ENCODE measurements around the gene APBB1IP.

The APBB1IP gene

DNA sequence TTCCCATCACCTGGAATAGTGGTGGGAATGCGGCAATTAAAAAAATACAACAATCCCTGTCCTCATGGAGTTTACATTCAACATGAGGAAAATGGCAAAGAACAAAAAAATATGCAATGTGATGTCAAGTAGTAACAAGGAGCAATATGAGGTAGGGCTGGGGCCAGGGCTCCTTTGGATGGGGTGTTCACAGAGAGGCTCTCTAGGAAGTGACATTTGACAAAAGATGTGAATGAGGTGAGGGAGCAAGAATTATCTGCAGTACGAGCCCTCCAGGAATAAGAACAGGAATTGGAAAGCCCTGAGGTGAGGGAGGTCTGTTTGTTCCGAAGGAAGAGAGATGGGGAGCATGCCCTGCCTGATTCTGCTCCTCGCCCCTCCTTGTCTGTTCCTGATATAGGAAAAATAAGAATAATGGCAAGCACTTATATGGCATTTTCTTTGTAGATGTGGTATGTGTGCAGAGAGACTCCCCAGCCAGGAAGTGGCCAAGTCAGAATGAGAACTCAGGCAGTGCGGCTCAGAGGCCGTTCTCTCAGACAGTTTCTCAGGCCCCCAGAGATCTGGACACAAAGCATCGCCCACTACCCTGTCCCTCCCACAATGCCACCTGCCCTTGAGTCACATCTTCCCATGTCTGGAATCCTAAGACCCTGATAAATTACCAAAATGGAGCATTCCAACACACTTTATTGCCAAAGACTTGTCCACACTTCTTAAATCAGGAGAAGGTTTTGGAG lies 105.6 kb downstream of the APBB1IP start:
- H3K9me3 ChIP-seq (ENCODE audit: low read length) = no peaks in the 10 kb centered on the region
- H3K36me3 ChIP-seq (ENCODE audit: insufficient read depth, low read length) = no peaks in the 10 kb centered on the region
- peaks cover 7% of the 10 kb centered on the region for H3K4me1 ChIP-seq (ENCODE audit: insufficient read depth, low read length)
- no peaks in the 10 kb centered on the region for H3K27me3 ChIP-seq (ENCODE audit: insufficient read depth, low read length)
- H2AFZ ChIP-seq (ENCODE audit: low read depth, low read length) = no peak overlapping the region
- H3K4me3 ChIP-seq (ENCODE audit: low read length) = no peak overlapping the region

DNA sequence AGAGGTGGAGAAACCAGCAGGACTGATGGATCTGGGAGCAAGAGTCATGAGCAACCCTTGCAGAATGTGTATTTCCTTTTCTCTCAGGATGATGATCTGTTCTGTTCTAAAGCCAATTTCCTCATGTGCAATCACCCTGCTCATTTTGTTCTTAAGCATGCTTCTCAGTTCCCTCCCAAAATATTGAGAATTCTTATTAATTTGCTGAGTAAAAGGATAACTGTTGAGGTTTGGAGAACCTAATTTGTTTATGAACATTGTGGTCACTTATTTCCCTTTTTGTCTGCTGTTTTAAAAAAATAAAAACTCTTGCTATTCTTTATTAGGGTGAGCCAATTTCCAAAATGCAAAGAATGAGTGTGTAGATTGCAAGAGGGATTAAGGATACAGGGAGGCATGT lies 106.8 kb downstream of the APBB1IP start:
- peaks cover 7% of the 10 kb centered on the region for H3K4me1 ChIP-seq (ENCODE audit: insufficient read depth, low read length)
- no peaks in the 10 kb centered on the region for H3K9me3 ChIP-seq (ENCODE audit: low read length)

DNA sequence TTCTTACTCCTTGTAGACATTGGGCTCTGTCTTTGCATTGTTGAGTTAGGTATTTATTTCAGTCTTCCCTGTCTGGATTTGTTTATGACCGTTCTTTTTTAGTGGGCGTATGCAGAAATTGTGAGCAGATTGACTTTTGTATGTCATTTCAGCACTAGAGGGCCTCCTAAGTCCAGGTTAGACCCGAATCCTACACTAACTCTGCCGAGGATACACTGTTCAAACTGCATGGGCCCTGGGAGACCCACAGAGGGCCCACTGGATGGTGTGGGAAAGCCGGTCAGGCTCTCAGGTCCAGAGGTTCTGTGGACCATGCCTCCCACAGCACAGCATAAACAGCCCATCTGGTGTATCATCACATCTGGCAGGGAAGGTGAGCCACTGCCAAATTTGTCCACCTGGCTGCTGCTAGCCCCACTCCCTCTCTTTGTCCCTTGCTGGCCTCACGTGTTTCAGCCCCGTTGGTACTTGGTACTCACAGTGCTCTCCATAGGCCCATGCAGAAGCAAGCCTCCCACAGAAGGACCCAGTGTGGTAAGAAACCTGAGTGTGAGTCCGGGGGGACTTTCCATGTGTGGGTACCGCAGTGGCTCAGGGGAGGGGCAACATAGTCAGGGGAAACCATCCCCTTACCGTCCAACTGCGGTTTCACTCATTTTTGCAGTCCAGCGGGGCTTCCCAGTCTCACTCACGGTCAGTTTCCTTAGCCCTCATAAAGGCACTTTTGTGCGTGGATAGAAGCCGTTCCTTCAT lies 112.8 kb downstream of the APBB1IP start:
- no peaks in the 10 kb centered on the region for H3K36me3 ChIP-seq (ENCODE audit: insufficient read depth, low read length)

More for the DNA sequence above, 106.8 kb downstream of the APBB1IP start:
- H3K36me3 ChIP-seq (ENCODE audit: insufficient read depth, low read length) = no peaks in the 10 kb centered on the region
- H3K27me3 ChIP-seq (ENCODE audit: insufficient read depth, low read length) = no peaks in the 10 kb centered on the region
- no peak overlapping the region for H3K4me3 ChIP-seq (ENCODE audit: low read length)
- H2AFZ ChIP-seq (ENCODE audit: low read depth, low read length) = no peak overlapping the region

DNA sequence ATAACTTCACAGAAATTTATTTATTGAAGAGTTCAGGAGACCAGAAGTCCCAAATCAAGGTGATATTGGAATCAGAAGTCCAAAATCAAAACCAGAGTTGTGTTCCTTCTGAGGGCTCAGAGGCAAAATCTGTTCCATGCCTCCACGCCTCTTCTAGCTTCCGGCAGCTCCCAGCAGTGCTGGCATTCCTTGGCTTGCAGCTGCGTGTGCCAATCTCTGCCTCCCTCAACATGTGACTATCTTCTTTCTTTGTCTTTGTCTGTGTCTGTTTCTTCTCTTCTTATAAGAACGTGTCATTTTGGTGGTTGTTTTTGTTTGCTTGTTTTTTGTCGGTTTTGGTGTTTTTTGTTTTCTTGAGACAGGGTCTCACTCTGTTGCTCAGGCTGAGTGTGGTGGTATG lies 116.1 kb downstream of the APBB1IP start:
- no peak overlapping the region for H2AFZ ChIP-seq (ENCODE audit: low read depth, low read length)
- no peaks in the 10 kb centered on the region for H3K36me3 ChIP-seq (ENCODE audit: insufficient read depth, low read length)
- H3K4me3 ChIP-seq (ENCODE audit: low read length) = no peak overlapping the region
- H3K27me3 ChIP-seq (ENCODE audit: insufficient read depth, low read length) = peaks cover 3% of the 10 kb centered on the region
- no peaks in the 10 kb centered on the region for H3K4me1 ChIP-seq (ENCODE audit: insufficient read depth, low read length)
- no peaks in the 10 kb centered on the region for H3K9me3 ChIP-seq (ENCODE audit: low read length)

More for the DNA sequence above, 112.8 kb downstream of the APBB1IP start:
- H2AFZ ChIP-seq (ENCODE audit: low read depth, low read length) = no peak overlapping the region
- no peak overlapping the region for H3K4me3 ChIP-seq (ENCODE audit: low read length)
- H3K9me3 ChIP-seq (ENCODE audit: low read length) = no peaks in the 10 kb centered on the region
- H3K4me1 ChIP-seq (ENCODE audit: insufficient read depth, low read length) = no peaks in the 10 kb centered on the region
- H3K27me3 ChIP-seq (ENCODE audit: insufficient read depth, low read length) = no peaks in the 10 kb centered on the region

DNA sequence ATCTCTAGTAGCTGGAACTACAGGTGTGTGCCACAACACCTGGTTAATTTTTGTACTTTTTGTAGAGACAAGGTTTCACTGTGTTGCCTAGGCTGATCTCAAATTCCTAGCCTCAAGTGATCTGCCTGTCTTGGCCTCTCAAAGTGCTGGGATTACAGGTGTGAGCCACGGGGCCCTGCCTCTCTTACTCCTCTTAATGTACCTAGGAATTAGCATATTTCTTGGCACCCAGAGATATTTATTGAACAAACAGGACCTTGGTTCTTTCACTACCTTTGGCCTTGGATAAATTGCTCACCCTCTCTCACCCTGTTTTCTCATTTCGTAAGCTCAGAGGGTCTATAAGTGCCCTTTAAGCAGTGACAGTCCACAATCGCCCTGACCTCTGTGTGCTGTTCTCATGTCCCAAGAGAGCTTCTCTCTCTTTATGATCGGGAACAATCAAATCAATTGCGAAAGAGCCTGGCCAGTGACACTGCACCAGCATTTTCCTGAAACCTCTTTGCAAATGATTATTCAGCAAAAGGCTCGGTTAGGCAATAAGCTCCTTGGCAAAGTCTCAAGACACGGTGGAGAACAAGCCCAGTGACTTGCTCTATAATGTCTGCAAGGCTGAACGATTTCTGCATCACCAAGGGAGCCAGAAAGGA lies 117.7 kb downstream of the APBB1IP start:
- no peaks in the 10 kb centered on the region for H3K9me3 ChIP-seq (ENCODE audit: low read length)
- H3K4me1 ChIP-seq (ENCODE audit: insufficient read depth, low read length) = no peaks in the 10 kb centered on the region
- H3K36me3 ChIP-seq (ENCODE audit: insufficient read depth, low read length) = no peaks in the 10 kb centered on the region
- H3K27me3 ChIP-seq (ENCODE audit: insufficient read depth, low read length) = peaks cover 3% of the 10 kb centered on the region
- H3K4me3 ChIP-seq (ENCODE audit: low read length) = no peak overlapping the region
- no peak overlapping the region for H2AFZ ChIP-seq (ENCODE audit: low read depth, low read length)

DNA sequence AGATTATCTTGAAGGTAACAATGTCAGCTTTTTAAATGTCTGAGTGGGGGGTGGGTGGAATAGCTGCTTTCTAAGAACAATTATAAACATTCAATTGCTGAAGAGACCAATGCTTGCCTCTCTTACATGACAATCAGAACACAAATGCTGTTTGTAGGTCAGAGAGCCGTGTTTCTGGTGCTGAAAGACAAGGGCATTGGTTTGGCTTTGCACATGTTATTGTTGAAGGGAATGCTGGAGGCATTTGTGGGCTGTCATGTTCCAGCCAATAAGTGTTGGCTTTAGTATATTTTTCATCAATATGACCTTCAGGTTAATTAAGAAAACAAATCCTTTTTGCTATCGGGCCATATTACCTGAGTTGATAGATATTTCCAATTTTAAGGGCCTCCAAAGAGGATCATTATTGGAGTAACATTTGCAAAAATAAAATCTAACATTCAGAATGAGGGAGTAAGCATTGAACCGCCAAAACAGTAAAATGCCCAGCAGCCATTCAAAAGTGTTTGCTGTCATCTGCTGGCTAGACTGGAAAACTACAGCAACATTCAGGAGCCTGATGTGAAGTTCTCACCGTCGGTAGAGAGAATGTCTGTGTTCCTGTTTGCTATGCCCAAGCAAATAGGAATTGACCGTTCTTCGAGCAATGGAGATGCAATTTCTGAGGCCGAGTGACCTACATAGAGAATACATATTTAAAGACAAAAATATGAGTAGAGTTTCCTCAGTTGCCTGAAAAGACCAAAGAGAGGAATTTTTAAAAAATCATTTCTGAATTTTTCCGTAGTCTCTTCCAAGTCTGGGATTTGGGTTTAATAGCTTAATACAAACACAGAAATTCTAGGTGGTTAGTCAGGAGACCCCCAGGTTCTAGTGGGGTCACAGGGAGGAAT lies 118.9 kb downstream of the APBB1IP start:
- H3K4me3 ChIP-seq (ENCODE audit: low read length) = no peak overlapping the region
- no peaks in the 10 kb centered on the region for H3K9me3 ChIP-seq (ENCODE audit: low read length)
- H2AFZ ChIP-seq (ENCODE audit: low read depth, low read length) = no peak overlapping the region
- H3K27me3 ChIP-seq (ENCODE audit: insufficient read depth, low read length) = peaks cover 5% of the 10 kb centered on the region
- H3K4me1 ChIP-seq (ENCODE audit: insufficient read depth, low read length) = no peaks in the 10 kb centered on the region
- no peaks in the 10 kb centered on the region for H3K36me3 ChIP-seq (ENCODE audit: insufficient read depth, low read length)

DNA sequence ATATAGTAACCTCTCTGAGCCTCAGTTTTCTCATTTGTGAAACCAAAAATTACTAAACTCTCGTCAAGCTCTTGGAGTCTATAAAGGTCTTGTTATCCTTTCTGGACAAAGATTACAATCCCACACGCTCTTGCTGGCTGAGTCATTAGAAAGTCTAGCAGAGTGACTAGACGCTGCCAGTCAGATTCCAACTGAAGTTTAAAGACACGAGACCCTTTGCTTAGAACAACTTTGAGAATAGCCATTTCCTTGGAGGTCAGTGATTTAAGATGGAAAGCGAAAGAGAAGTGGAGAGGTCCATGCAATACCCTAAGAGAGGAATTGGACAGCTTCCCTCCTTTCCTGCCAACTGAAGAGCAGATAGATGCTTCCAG lies 119.5 kb downstream of the APBB1IP start:
- H3K27me3 ChIP-seq (ENCODE audit: insufficient read depth, low read length) = peaks cover 5% of the 10 kb centered on the region
- no peak overlapping the region for H3K4me3 ChIP-seq (ENCODE audit: low read length)
- H3K9me3 ChIP-seq (ENCODE audit: low read length) = no peaks in the 10 kb centered on the region
- H2AFZ ChIP-seq (ENCODE audit: low read depth, low read length) = no peak overlapping the region
- no peaks in the 10 kb centered on the region for H3K4me1 ChIP-seq (ENCODE audit: insufficient read depth, low read length)
- H3K36me3 ChIP-seq (ENCODE audit: insufficient read depth, low read length) = no peaks in the 10 kb centered on the region

DNA sequence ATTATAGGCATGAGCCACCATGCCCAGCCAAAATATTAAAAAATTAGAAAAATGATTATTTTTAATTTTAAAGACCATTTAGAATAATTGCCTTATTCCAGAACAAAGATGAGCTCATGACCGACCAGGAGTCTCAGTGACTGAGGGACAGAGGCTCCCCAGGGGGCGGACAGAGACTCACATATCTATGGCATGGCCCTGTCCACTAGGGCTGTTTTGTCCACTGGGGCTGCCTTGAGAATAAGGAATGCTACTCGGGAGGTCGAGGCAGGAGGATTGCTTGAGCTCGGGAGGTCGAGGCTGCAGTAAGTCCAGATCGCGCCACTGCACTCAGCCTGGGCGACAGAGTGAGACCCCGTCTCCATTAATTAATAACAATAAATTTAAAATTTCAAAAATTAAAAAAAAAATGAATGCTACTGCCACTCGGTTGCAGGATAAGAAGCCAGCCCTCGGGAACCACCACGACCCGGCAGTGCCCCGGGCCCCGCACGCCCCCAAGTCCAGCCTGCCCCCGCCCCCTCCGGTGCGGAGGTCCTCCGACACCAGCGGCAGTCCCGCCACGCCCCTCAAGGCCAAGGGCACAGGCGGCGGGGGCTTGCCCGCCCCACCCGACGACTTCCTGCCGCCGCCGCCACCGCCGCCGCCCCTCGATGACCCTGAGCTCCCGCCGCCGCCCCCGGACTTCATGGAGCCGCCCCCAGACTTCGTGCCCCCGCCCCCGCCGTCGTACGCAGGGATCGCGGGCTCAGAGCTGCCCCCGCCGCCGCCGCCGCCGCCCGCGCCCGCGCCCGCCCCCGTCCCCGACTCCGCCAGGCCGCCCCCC lies 128.6 kb downstream of the APBB1IP start:
- Histone ChIP-seq H3K9me3 (ENCODE audit: low read length) (no peaks in the 10 kb centered on the region), H3K27me3 (ENCODE audit: insufficient read depth, low read length) (peaks cover 27% of the 10 kb centered on the region), H3K4me3 (ENCODE audit: low read length) (peak overlapping the region; percentile 25), H2AFZ (ENCODE audit: low read depth, low read length) (no peak overlapping the region), H3K4me1 (ENCODE audit: insufficient read depth, low read length) (no peaks in the 10 kb centered on the region), H3K36me3 (ENCODE audit: insufficient read depth, low read length) (no peaks in the 10 kb centered on the region)

DNA sequence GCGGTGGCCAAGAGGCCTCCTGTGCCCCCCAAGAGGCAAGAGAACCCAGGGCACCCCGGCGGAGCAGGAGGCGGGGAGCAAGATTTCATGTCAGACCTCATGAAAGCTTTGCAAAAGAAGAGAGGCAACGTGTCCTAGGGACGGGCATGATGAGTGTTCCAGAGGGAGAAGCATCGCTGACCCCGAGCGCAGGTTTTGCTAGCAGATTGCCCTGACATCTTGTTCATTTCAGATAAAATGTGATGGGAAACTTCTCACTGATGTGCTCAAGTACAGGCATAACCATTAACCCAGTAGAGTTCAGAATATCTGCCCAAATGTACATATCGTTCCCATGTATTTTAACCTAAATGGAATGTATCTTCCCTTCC lies 129.2 kb downstream of the APBB1IP start:
- Histone ChIP-seq H2AFZ (ENCODE audit: low read depth, low read length) (no peak overlapping the region), H3K9me3 (ENCODE audit: low read length) (no peaks in the 10 kb centered on the region), H3K36me3 (ENCODE audit: insufficient read depth, low read length) (no peaks in the 10 kb centered on the region), H3K4me3 (ENCODE audit: low read length) (no peak overlapping the region), H3K4me1 (ENCODE audit: insufficient read depth, low read length) (no peaks in the 10 kb centered on the region), H3K27me3 (ENCODE audit: insufficient read depth, low read length) (peaks cover 27% of the 10 kb centered on the region)

DNA sequence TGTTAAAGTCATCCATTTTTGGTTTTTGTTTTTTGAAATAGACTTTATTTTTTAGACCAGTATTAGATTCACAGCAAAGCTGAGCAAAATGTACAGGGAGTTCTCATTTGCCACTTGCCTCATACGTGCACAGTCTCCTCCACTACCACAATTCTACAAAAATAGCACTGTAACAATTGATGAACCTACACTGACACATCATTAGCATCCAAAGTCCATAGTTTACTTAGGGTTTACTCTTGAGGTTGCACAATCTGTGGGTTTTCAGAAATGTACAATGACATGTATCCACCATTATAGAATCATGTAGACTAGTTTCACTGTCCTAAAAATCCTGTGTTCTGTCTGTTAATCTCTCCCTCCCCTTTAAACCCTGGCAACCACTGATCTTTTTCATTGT lies 133.5 kb downstream of the APBB1IP start:
- no peak overlapping the region for H3K4me3 ChIP-seq (ENCODE audit: low read length)
- H2AFZ ChIP-seq (ENCODE audit: low read depth, low read length) = no peak overlapping the region
- H3K9me3 ChIP-seq (ENCODE audit: low read length) = no peaks in the 10 kb centered on the region
- no peaks in the 10 kb centered on the region for H3K4me1 ChIP-seq (ENCODE audit: insufficient read depth, low read length)
- peaks cover 16% of the 10 kb centered on the region for H3K27me3 ChIP-seq (ENCODE audit: insufficient read depth, low read length)
- H3K36me3 ChIP-seq (ENCODE audit: insufficient read depth, low read length) = no peaks in the 10 kb centered on the region

DNA sequence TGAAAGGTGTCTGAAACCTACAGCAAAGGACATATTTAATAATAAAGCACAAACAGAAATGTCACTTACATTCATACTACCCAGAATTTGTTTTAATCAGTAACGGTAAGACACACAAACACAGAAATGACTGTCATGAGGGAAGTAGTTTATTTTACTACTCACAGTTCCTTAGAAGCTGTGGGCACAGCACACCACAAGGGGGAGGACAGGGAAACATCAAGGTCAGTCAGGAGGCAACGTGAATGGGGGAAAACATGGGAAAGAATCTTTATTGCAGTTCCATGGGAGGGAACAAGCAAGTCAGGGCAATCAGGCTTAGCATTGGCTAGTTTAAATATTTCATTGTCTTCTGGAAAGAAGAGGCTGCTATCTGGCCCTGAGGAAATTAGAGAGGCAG lies 135.5 kb downstream of the APBB1IP start:
- Histone ChIP-seq H3K36me3 (ENCODE audit: insufficient read depth, low read length) (no peaks in the 10 kb centered on the region), H2AFZ (ENCODE audit: low read depth, low read length) (no peak overlapping the region), H3K9me3 (ENCODE audit: low read length) (no peaks in the 10 kb centered on the region), H3K4me1 (ENCODE audit: insufficient read depth, low read length) (no peaks in the 10 kb centered on the region), H3K4me3 (ENCODE audit: low read length) (no peak overlapping the region), H3K27me3 (ENCODE audit: insufficient read depth, low read length) (peaks cover 2% of the 10 kb centered on the region)

DNA sequence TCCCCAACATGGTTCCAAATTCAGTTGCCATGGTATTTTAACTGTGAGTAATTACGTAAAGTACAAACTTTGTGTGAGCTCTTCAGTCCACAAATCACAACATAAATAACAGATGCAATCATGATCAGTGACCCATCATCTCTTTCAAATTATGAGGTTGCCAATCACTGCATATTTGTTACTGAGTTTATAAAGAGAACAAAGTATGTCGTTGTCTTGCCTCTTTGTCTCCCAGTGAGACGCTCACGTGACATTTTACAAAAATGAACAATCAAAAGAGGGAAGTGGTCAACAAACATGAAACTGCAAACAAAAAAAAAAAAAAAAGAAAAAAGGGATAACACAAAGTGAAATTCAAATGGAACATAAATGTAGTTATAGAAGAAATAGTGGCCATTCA lies 136.6 kb downstream of the APBB1IP start:
- H2AFZ ChIP-seq (ENCODE audit: low read depth, low read length) = no peak overlapping the region
- H3K4me3 ChIP-seq (ENCODE audit: low read length) = no peak overlapping the region
- H3K36me3 ChIP-seq (ENCODE audit: insufficient read depth, low read length) = no peaks in the 10 kb centered on the region
- H3K4me1 ChIP-seq (ENCODE audit: insufficient read depth, low read length) = no peaks in the 10 kb centered on the region
- no peaks in the 10 kb centered on the region for H3K9me3 ChIP-seq (ENCODE audit: low read length)
- no peaks in the 10 kb centered on the region for H3K27me3 ChIP-seq (ENCODE audit: insufficient read depth, low read length)
